ENCODE results near the gene ELP5.

ELP5 gene

GRCh38 chr17:7285679-7286078, 33.7 kb downstream of the ELP5 start:
- no peak for DNase-seq (ENCODE audit: low spot score)

GRCh38 chr17:7289256-7290032, 37.4 kb downstream of the ELP5 start:
- DNase-seq (ENCODE audit: low spot score), result no peak

- no peak for DNase-seq (ENCODE audit: low spot score)
Observed at GRCh38 chr17:7290166-7290565, 38.2 kb downstream of the ELP5 start.

- DNase-seq (ENCODE audit: low spot score), result no peak
Observed at GRCh38 chr17:7290685-7291084, 38.7 kb downstream of the ELP5 start.

GRCh38 chr17:7292194-7292593, 40.2 kb downstream of the ELP5 start:
- no peak for DNase-seq (ENCODE audit: low spot score)

GRCh38 chr17:7292729-7293128, 40.7 kb downstream of the ELP5 start:
- DNase-seq (ENCODE audit: low spot score), result no peak

GRCh38 chr17:7293159-7293558, 41.1 kb downstream of the ELP5 start:
- DNase-seq (ENCODE audit: low spot score), result peak; percentile 67

- peak; percentile 11 for DNase-seq (ENCODE audit: low spot score)
Observed at GRCh38 chr17:7293816-7294613, 42.0 kb downstream of the ELP5 start.

GRCh38 chr17:7294614-7295153, 42.7 kb downstream of the ELP5 start, which contains the start of gene YBX2:
YBX2 (minus strand) TSS chr17:7294639; CDS start chr17:7294500, 139 bp downstream.
- DNase-seq (ENCODE audit: low spot score), result peak; percentile 68

GRCh38 chr17:7295230-7296180, 43.5 kb downstream of the ELP5 start:
- DNase-seq (ENCODE audit: low spot score), result no peak

- DNase-seq (ENCODE audit: low spot score), result peak; percentile 82
Observed at GRCh38 chr17:7296189-7296861, 44.3 kb downstream of the ELP5 start.

- DNase-seq (ENCODE audit: low spot score), result no peak
Observed at GRCh38 chr17:7304179-7304578, 52.2 kb downstream of the ELP5 start.

GRCh38 chr17:7306911-7307685, 55.1 kb downstream of the ELP5 start, which contains the start of gene EIF5A:
EIF5A (plus strand) TSS chr17:7307628; CDS start chr17:7309636, 2,008 bp downstream.
- peak; percentile 100 for DNase-seq (ENCODE audit: low spot score)

GRCh38 chr17:7307686-7308624, 55.9 kb downstream of the ELP5 start:
- DNase-seq (ENCODE audit: low spot score), result peak; percentile 42

GRCh38 chr17:7308625-7309433, 56.8 kb downstream of the ELP5 start:
- peak; percentile 85 for DNase-seq (ENCODE audit: low spot score)

Measured in kidney tubule cell (primary cell).